ENCODE data around the gene MGME1. TPM values are rescaled to one million over a fixed set of nuclear protein-coding genes. Genes with fewer than 3 reads are reported as not detected.
A peak's percentile ranks its signal among the peaks of the same experiment; 100 is the strongest.

The MGME1 gene
- total and polyA plus RNA-seq, 2 of the 13 experiments (the other 11 are each of a cell fraction or from before 2014, with no cell fraction given): 36.7 to 66.6 TPM

DNA sequence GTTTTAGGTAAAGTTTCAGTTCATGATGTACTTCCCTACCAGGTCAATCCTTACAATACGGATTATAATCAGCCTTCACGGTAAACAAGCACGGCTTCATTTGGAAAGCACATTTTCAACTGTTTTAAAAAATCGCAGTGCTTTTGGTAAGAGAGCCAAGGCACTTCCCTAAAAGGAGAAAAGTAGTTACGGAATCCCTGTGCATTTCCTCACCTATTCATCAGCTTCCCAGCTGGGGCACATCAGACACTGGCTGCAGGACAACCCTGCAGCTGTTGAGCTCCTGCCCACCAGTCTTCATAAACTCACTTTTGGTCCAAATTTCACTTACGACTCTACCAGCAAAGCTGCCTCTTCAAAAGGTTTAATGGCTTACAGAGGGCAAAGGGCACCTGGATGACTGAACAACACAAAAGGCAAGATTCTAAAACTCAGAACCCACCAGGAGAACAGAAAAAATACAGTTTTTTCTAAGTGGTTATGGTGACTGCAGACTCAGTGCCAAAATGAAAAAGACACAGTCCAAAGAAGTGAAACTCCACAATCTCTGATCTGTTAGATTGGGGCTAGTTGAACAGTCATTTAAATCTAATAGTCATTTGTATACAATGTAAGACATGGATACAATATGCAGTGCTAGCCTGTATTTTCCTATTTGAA, 7.8 kb upstream of the MGME1 start (continued):
- TF ChIP-seq, protein P1, sequence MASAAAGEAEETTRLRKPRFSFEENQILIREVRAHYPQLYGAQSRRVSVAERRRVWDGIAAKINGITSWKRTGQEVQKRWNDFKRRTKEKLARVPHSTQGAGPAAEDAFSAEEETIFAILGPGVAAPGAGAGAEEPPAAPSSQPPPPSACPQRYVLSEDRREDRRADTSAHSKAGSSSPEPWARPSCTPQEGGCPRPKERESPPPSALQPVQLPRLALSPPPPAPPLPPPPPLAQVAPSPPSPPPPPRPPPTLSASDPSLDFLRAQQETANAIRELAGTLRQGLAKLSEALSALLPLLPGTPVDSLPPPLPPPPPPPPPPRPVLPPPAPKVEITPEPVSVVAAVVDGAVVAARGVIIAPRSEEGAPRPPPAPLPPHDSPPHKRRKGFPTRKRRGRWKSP (CRISPR knock-in tag; IDR thresholded peaks at IDR 0.05): peak; percentile 52; the same call in 1 of the 2 replicates
- TF ChIP-seq MEIS2 (CRISPR knock-in tag; IDR thresholded peaks at IDR 0.05) (0 out of 2 replicates have a peak, but pooled peaks have one; percentile 56), CREM (IDR thresholded peaks at IDR 0.05) (peak; percentile 76; the same call in 1 of the 2 replicates), CREM (CRISPR knock-in tag; IDR thresholded peaks at IDR 0.05) (no peak), ZKSCAN5 (CRISPR knock-in tag; IDR thresholded peaks at IDR 0.05) (no peak), TCF7 (IDR thresholded peaks at IDR 0.05; ENCODE audit: low read depth) (peak; percentile 84), TSC22D2 (CRISPR knock-in tag; IDR thresholded peaks at IDR 0.05; ENCODE audit: borderline replicate concordance) (peak; percentile 49; the same call in 1 of the 2 replicates), ZNF747 (CRISPR knock-in tag; IDR thresholded peaks at IDR 0.05; ENCODE audit: borderline replicate concordance) (peak; percentile 26; the same call in 1 of the 2 replicates), ZNF326 (CRISPR knock-in tag; IDR thresholded peaks at IDR 0.05; ENCODE audit: borderline replicate concordance) (0 out of 2 replicates have a peak, but pooled peaks have one; percentile 31), ZNF550 (CRISPR knock-in tag; IDR thresholded peaks at IDR 0.05; ENCODE audit: borderline replicate concordance) (no peak), ZFP37 (CRISPR knock-in tag; IDR thresholded peaks at IDR 0.05; ENCODE audit: borderline replicate concordance) (peak; percentile 79; the same call in 1 of the 2 replicates), SALL2 (CRISPR knock-in tag; IDR thresholded peaks at IDR 0.05) (0 out of 2 replicates have a peak, but pooled peaks have one; percentile 29), DMAP1 (CRISPR knock-in tag; IDR thresholded peaks at IDR 0.05) (peak; percentile 44; the same call in 1 of the 2 replicates), THYN1 (CRISPR knock-in tag; IDR thresholded peaks at IDR 0.05; ENCODE audit: borderline replicate concordance, low read depth) (peak; percentile 87; the same call in 1 of the 2 replicates), NR2F6 (IDR thresholded peaks at IDR 0.05) (peak; percentile 95), NR2F6 (CRISPR knock-in tag; IDR thresholded peaks at IDR 0.05) (peak; percentile 96), SRF (IDR thresholded peaks at IDR 0.05; ENCODE audit: low read depth, low read length) (peak; percentile 67), TOPORS (CRISPR knock-in tag; IDR thresholded peaks at IDR 0.05) (peak; percentile 42; the same call in 1 of the 2 replicates)
- TF ChIP-seq, protein P2, sequence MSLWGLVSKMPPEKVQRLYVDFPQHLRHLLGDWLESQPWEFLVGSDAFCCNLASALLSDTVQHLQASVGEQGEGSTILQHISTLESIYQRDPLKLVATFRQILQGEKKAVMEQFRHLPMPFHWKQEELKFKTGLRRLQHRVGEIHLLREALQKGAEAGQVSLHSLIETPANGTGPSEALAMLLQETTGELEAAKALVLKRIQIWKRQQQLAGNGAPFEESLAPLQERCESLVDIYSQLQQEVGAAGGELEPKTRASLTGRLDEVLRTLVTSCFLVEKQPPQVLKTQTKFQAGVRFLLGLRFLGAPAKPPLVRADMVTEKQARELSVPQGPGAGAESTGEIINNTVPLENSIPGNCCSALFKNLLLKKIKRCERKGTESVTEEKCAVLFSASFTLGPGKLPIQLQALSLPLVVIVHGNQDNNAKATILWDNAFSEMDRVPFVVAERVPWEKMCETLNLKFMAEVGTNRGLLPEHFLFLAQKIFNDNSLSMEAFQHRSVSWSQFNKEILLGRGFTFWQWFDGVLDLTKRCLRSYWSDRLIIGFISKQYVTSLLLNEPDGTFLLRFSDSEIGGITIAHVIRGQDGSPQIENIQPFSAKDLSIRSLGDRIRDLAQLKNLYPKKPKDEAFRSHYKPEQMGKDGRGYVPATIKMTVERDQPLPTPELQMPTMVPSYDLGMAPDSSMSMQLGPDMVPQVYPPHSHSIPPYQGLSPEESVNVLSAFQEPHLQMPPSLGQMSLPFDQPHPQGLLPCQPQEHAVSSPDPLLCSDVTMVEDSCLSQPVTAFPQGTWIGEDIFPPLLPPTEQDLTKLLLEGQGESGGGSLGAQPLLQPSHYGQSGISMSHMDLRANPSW (CRISPR knock-in tag; IDR thresholded peaks at IDR 0.05; ENCODE audit: borderline replicate concordance): peak; percentile 47; the same call in 1 of the 2 replicates
- TF ChIP-seq, protein P3, sequence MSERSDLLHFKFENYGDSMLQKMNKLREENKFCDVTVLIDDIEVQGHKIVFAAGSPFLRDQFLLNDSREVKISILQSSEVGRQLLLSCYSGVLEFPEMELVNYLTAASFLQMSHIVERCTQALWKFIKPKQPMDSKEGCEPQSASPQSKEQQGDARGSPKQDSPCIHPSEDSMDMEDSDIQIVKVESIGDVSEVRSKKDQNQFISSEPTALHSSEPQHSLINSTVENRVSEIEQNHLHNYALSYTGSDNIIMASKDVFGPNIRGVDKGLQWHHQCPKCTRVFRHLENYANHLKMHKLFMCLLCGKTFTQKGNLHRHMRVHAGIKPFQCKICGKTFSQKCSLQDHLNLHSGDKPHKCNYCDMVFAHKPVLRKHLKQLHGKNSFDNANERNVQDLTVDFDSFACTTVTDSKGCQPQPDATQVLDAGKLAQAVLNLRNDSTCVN (CRISPR knock-in tag; IDR thresholded peaks at IDR 0.05; ENCODE audit: borderline replicate concordance): 0 out of 2 replicates have a peak, but pooled peaks have one; percentile 60
- TF ChIP-seq, protein P4, sequence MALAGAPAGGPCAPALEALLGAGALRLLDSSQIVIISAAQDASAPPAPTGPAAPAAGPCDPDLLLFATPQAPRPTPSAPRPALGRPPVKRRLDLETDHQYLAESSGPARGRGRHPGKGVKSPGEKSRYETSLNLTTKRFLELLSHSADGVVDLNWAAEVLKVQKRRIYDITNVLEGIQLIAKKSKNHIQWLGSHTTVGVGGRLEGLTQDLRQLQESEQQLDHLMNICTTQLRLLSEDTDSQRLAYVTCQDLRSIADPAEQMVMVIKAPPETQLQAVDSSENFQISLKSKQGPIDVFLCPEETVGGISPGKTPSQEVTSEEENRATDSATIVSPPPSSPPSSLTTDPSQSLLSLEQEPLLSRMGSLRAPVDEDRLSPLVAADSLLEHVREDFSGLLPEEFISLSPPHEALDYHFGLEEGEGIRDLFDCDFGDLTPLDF (CRISPR knock-in tag; IDR thresholded peaks at IDR 0.05): peak; percentile 51; the same call in 1 of the 2 replicates
- TF ChIP-seq, protein P5, sequence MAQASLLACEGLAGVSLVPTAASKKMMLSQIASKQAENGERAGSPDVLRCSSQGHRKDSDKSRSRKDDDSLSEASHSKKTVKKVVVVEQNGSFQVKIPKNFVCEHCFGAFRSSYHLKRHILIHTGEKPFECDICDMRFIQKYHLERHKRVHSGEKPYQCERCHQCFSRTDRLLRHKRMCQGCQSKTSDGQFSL (CRISPR knock-in tag; IDR thresholded peaks at IDR 0.05): 0 out of 2 replicates have a peak, but pooled peaks have one; percentile 38
- TF ChIP-seq, protein P6, sequence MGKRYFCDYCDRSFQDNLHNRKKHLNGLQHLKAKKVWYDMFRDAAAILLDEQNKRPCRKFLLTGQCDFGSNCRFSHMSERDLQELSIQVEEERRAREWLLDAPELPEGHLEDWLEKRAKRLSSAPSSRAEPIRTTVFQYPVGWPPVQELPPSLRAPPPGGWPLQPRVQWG (CRISPR knock-in tag; IDR thresholded peaks at IDR 0.05; ENCODE audit: borderline replicate concordance, low read depth): no peak

All from HepG2 (cell line).